H9 (cell line): ENCODE data around the gene SPATA1. TPM values are rescaled to one million over a fixed set of nuclear protein-coding genes. Genes with fewer than 3 reads are reported as not detected.

Source experiments
- DNase-seq: peaks from one replicate; pipeline ENCODE4 v3.0.0-alpha.2; 2017
- H2AFZ ChIP-seq: one replicate; pipeline ENCODE4 v1.6.1; 2013; ENCODE audit warnings: mild to moderate bottlenecking, low read length, control low read depth, moderate library complexity
- H2AK5ac ChIP-seq: 2 replicates; pipeline ENCODE4 v1.6.1; 2013; ENCODE audit warnings: low read length, control low read depth, mixed read lengths; ENCODE audit not compliant: insufficient read length
- H2BK120ac ChIP-seq: one replicate; pipeline ENCODE4 v1.6.1; 2013; ENCODE audit warnings: low read depth, mild to moderate bottlenecking, low read length, control low read depth, inconsistent platforms; ENCODE audit not compliant: poor library complexity, severe bottlenecking
- H2BK12ac ChIP-seq: 2 replicates; pipeline ENCODE4 v1.6.1; 2013; ENCODE audit warnings: low read length, control low read depth, mixed read lengths, low read depth; ENCODE audit not compliant: insufficient read length
- H2BK15ac ChIP-seq: 2 replicates; pipeline ENCODE4 v1.6.1; 2013; ENCODE audit warnings: low read depth, low read length, control low read depth
- H2BK20ac ChIP-seq: one replicate; pipeline ENCODE4 v1.6.1; 2013; ENCODE audit warnings: low read depth, mild to moderate bottlenecking, low read length, control low read depth, inconsistent platforms; ENCODE audit not compliant: poor library complexity, severe bottlenecking
- H2BK5ac ChIP-seq: 2 replicates; pipeline ENCODE4 v1.6.1; 2013; ENCODE audit warnings: low read length, control low read depth, mixed read lengths; ENCODE audit not compliant: insufficient read length
- H3K14ac ChIP-seq: 2 replicates; pipeline ENCODE4 v1.6.1; 2013; ENCODE audit warnings: low read length, control low read depth; ENCODE audit not compliant: insufficient read depth
- H3K18ac ChIP-seq: 2 replicates; pipeline ENCODE4 v1.6.1; 2013; ENCODE audit warnings: low read depth, mild to moderate bottlenecking, mixed read lengths, low read length, control low read depth; ENCODE audit not compliant: insufficient read length
- H3K23ac ChIP-seq: 2 replicates; pipeline ENCODE4 v1.6.1; 2013; ENCODE audit warnings: low read length, control low read depth, mixed read lengths, low read depth; ENCODE audit not compliant: insufficient read length
- H3K23me2 ChIP-seq: 2 replicates; pipeline ENCODE4 v1.6.1; 2013; ENCODE audit warnings: low read depth, mild to moderate bottlenecking, mixed read lengths, low read length, control low read depth; ENCODE audit not compliant: insufficient read length, poor library complexity, severe bottlenecking
- H3K27ac ChIP-seq: 2 replicates; pipeline ENCODE4 v1.5.1; 2013; ENCODE audit warnings: low read length, control low read depth, mixed read lengths, low read depth; ENCODE audit not compliant: insufficient read length
- H3K27me3 ChIP-seq: 2 replicates; pipeline ENCODE4 v1.6.1; 2013; ENCODE audit warnings: low read length, control low read depth, inconsistent platforms; ENCODE audit not compliant: insufficient read depth
- H3K4ac ChIP-seq: 2 replicates; pipeline ENCODE4 v1.6.1; 2013; ENCODE audit warnings: low read depth, mild to moderate bottlenecking, control low read depth, inconsistent platforms, low read length, moderate library complexity
- H3K4me1 ChIP-seq: 2 replicates; pipeline ENCODE4 v1.6.1; 2013; ENCODE audit warnings: low read length, control low read depth, inconsistent platforms; ENCODE audit not compliant: insufficient read depth
- H3K4me2 ChIP-seq: 2 replicates; pipeline ENCODE4 v1.6.1; 2013; ENCODE audit warnings: low read length, control low read depth, mixed read lengths; ENCODE audit not compliant: insufficient read length, insufficient read depth
- H3K56ac ChIP-seq: 2 replicates; pipeline ENCODE4 v1.6.1; 2013; ENCODE audit warnings: low read depth, mild to moderate bottlenecking, mixed read lengths, low read length, control low read depth; ENCODE audit not compliant: insufficient read length
- H3K79me1 ChIP-seq: 2 replicates; pipeline ENCODE4 v1.6.1; 2013; ENCODE audit warnings: low read depth, mild to moderate bottlenecking, moderate library complexity, low read length, control low read depth, inconsistent platforms; ENCODE audit not compliant: insufficient read depth, poor library complexity, severe bottlenecking
- H3K79me2 ChIP-seq: 2 replicates; pipeline ENCODE4 v1.6.1; 2013; ENCODE audit warnings: low read length, control low read depth, inconsistent platforms; ENCODE audit not compliant: insufficient read depth
- H3K9ac ChIP-seq: 2 replicates; pipeline ENCODE4 v1.6.1; 2013; ENCODE audit warnings: low read length, control low read depth, mixed read lengths; ENCODE audit not compliant: insufficient read length; ENCODE audit errors: extremely low read depth
- H3K9me3 ChIP-seq: one replicate; pipeline ENCODE4 v1.6.1; 2013; ENCODE audit warnings: low read depth, low read length, inconsistent platforms; ENCODE audit not compliant: control insufficient read depth
- H3T11ph ChIP-seq: one replicate; pipeline ENCODE4 v1.6.1; 2013; ENCODE audit warnings: mild to moderate bottlenecking, low read length, control low read depth, inconsistent platforms
- H4K20me1 ChIP-seq: one replicate; pipeline ENCODE4 v1.6.1; 2013; ENCODE audit not compliant: control insufficient read depth, insufficient read length, insufficient read depth
- H4K5ac ChIP-seq: 2 replicates; pipeline ENCODE4 v1.6.1; 2013; ENCODE audit warnings: low read depth, mild to moderate bottlenecking, mixed read lengths, low read length, control low read depth; ENCODE audit not compliant: insufficient read length
- H4K8ac ChIP-seq: replicated peaks from 2 replicates; pipeline ENCODE4 v1.6.1; 2013; ENCODE audit warnings: low read length, control low read depth, mixed read lengths, low read depth; ENCODE audit not compliant: insufficient read length
- H4K91ac ChIP-seq: 2 replicates; pipeline ENCODE4 v1.6.1; 2013; ENCODE audit warnings: low read depth, mild to moderate bottlenecking, moderate library complexity, mixed read lengths, low read length, control low read depth; ENCODE audit not compliant: insufficient read length
- H3K27ac Mint-ChIP-seq, 3 experiments: 2 replicates in 2 of 3; 3 replicates in 1 of 3; pipeline ENCODE4 v1.8.0; 2020 to 2021; ENCODE audit warnings: mixed read lengths in 3 of 3, mild to moderate bottlenecking in 1 of 3, moderate library complexity in 1 of 3
- H3K27me3 Mint-ChIP-seq: 2 replicates; pipeline ENCODE4 v1.8.0; 2021; ENCODE audit warnings: low read depth, mild to moderate bottlenecking, moderate library complexity, mixed read lengths
- H3K36me3 Mint-ChIP-seq, 3 experiments: 2 replicates in 2 of 3; 3 replicates in 1 of 3; pipeline ENCODE4 v1.8.0; 2020 to 2021; ENCODE audit warnings: low read depth in 3 of 3, mixed read lengths in 3 of 3; ENCODE audit not compliant: insufficient read depth in 1 of 3
- H3K4me1 Mint-ChIP-seq, 2 experiments: 2 replicates each; pipeline ENCODE4 v1.8.0; 2020; ENCODE audit warnings: mixed read lengths in 2 of 2
- H3K4me3 Mint-ChIP-seq, 2 experiments: 2 replicates in 1 of 2; 3 replicates in 1 of 2; pipeline ENCODE4 v1.8.0; 2020 to 2021; ENCODE audit warnings: mild to moderate bottlenecking in 2 of 2, mixed read lengths in 2 of 2, moderate library complexity in 1 of 2
- H3K9me3 Mint-ChIP-seq, 2 experiments: 2 replicates in 1 of 2; 3 replicates in 1 of 2; pipeline ENCODE4 v1.8.0; 2020; ENCODE audit warnings: mild to moderate bottlenecking in 2 of 2, mixed read lengths in 2 of 2, moderate library complexity in 1 of 2
- CTCF ChIP-seq: fragments of 200-600 bp; sonication (generic); conservative IDR thresholded peaks from 3 replicates; pipeline ENCODE4 v1.8.0; 2021; ENCODE audit warnings: antibody characterized with exemption, mild to moderate bottlenecking
- WGBS: extraction: QIAGEN DNeasy Blood & Tissue Kit; methylation state at CpG from one replicate; pipeline ENCODE4 v1.1.7; 2013; ENCODE audit warnings: missing lambda C conversion rate, low lambda C conversion rate, mixed read lengths; ENCODE audit not compliant: insufficient read length; ENCODE audit errors: extremely low coverage; 5-methylcytosine and 5-hydroxymethylcytosine counted together
- total RNA-seq: library from RNA; stranded (reverse); gene quantifications from 2 replicates; pipeline ENCODE4 v1.2.1, GENCODE V29; 2021

The SPATA1 gene
- total RNA-seq, 1 experiment from 2014 or later, result not detected

DNA sequence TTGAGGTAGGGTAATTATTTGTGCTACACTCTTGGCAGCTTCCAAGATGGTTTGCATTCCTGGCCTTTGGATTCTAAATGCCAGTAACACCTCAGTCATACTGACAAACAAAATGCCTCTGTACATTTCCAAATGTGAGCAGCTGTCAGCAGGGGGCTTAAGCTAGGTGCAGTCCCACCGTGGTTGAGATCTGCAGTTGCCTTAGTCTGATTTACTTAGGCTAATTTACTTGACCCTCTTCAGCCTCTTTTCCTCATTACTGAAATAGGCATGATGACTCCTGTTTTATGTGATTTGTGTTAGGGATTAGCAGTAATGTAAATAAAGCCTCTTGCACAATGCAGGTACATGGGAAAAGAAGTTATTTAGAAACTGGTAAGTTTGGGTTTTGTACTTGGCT is 13.5 kb upstream of the SPATA1 start:
- Mint-ChIP-seq H3K27me3 (no peaks in the 10 kb centered on the region), H3K27ac (no peak overlapping the region), H3K4me1 (no peaks in the 10 kb centered on the region), H3K9me3 (no peaks in the 10 kb centered on the region), H3K4me3 (no peak overlapping the region), H3K36me3 (peaks cover 17 to 62% (median 40%) of the 10 kb centered on the region in 3 experiments; a peak in 6 of 7 replicates)
- no peak overlapping the region for H2BK12ac ChIP-seq
- H2BK120ac ChIP-seq, result no peak overlapping the region
- H3K4me2 ChIP-seq, result no peak overlapping the region
- H3K23ac ChIP-seq, result no peak overlapping the region
- no peak overlapping the region for H3K9ac ChIP-seq
- no peak overlapping the region for H4K5ac ChIP-seq
- WGBS, result no CpG with 5 or more reads among the region's 1 CpG
- H3K9me3 ChIP-seq, result no peaks in the 10 kb centered on the region
- no peak for DNase-seq
- H2BK20ac ChIP-seq, result no peak overlapping the region
- no peak overlapping the region for H3K27ac ChIP-seq
- no peak overlapping the region for H3T11ph ChIP-seq
- no peaks in the 10 kb centered on the region for H4K20me1 ChIP-seq
- H3K4me1 ChIP-seq, result no peaks in the 10 kb centered on the region
- no peak overlapping the region for H4K8ac ChIP-seq
- no peaks in the 10 kb centered on the region for H3K79me1 ChIP-seq
- H4K91ac ChIP-seq, result no peak overlapping the region
- H3K27me3 ChIP-seq, result no peaks in the 10 kb centered on the region
- H3K56ac ChIP-seq, result no peak overlapping the region
- H3K18ac ChIP-seq, result no peak overlapping the region
- no peak overlapping the region for H2AK5ac ChIP-seq
- H2AFZ ChIP-seq, result no peak overlapping the region
- H3K23me2 ChIP-seq, result no peaks in the 10 kb centered on the region
- no peak overlapping the region for H3K4ac ChIP-seq
- H2BK15ac ChIP-seq, result no peak overlapping the region
- no peak overlapping the region for H3K14ac ChIP-seq
- H2BK5ac ChIP-seq, result no peak overlapping the region
- no peak for TF ChIP-seq CTCF
- H3K79me2 ChIP-seq, result no peaks in the 10 kb centered on the region
